Measurements from ENCODE around the gene NEUROD1. TPM values are rescaled to one million over a fixed set of nuclear protein-coding genes. Genes with fewer than 3 reads are reported as not detected.

The NEUROD1 gene
- total RNA-seq, 4 donors from 2014 or later = not detected

DNA sequence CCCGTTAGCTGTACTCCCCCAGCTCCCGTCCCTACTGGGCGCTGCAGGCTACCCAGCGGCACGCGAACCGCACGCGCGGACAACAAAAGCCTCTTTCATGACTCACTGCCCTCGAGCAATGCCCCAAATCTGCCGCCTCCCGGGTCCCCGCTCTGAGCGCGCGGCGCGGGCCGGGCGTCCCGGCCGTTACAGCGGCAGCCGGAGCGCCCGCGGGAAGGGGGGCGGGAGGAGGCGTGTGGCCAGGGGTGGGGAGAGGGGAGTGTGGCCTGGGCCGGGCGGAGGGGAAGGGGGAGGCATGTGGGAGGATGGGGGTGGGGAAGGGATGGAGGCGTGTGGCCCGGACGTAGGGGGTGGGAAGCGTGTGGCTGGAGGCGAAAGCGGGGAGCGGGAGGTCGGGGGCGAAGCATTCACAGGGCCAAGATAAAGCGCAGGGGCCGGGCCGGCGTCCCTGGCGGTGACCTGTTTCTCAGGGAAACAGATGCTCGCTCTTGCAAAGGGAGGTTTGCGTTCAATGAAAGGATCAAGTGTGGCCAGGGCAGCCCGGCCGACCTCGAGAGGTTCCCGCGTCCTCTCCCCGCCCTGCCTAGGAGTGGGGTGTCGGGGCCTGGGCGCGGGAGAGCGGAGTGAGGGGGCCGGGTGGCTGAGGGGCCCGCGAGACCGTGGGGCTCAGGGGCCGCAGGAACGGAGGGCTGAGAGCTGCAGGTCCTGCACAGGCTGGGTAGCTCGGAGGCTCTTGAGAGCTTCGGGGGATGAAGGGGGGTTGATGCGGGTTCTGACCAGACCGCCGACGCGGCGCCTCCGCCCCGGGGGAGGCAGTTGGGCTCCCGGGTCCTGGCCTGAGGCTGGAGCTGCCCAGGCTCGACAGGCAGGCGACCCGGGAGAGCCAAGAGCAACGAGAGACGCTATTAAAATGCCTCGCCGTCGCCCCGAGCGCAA, 3.5 kb upstream of the NEUROD1 start:
- TF ChIP-seq, protein P1, sequence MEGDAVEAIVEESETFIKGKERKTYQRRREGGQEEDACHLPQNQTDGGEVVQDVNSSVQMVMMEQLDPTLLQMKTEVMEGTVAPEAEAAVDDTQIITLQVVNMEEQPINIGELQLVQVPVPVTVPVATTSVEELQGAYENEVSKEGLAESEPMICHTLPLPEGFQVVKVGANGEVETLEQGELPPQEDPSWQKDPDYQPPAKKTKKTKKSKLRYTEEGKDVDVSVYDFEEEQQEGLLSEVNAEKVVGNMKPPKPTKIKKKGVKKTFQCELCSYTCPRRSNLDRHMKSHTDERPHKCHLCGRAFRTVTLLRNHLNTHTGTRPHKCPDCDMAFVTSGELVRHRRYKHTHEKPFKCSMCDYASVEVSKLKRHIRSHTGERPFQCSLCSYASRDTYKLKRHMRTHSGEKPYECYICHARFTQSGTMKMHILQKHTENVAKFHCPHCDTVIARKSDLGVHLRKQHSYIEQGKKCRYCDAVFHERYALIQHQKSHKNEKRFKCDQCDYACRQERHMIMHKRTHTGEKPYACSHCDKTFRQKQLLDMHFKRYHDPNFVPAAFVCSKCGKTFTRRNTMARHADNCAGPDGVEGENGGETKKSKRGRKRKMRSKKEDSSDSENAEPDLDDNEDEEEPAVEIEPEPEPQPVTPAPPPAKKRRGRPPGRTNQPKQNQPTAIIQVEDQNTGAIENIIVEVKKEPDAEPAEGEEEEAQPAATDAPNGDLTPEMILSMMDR (IDR thresholded peaks at IDR 0.05) = no peak
- no peak for DNase-seq (ENCODE audit: low spot score)
- no peak for ATAC-seq (ENCODE audit: low FRiP score)

DNA sequence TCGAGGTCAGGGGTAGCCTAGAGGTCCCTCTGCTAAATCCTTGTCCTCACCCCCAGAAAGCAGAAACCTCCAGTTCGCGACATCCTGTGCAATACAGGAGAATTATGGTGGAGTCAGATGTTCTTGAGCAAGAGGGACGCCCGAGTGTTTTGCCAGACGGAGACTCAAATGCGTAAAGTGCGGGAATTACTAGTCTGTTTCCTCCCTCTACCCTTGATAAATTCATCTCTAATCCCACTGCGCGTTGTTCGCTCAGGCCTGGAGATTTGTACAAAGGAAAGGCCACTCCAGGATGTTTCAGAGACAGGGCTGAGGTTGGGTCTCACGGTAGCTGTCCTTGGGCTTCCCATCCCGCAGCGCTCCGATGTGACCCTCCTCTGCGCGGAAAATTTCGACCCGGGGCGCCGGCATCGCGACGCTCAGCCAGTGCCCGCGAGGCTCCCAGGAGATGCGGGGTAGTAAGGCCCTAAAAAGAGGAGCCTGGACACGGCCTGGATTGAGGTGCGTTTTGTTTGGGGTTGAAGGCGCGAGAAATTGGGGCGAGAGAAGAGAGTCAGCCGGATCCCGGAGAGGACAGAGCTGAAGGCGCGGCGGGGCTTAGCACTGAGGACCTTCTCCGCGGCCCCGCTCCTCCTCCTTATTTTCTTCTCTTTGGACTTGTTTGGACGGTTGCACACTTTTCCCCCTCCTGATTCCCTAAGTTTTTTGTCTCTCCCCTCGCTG, 2.6 kb upstream of the NEUROD1 start:
- TF ChIP-seq, protein P1 (IDR thresholded peaks at IDR 0.05) = no peak
- no peak for DNase-seq (ENCODE audit: low spot score)
- ATAC-seq (ENCODE audit: low FRiP score) = no peak

DNA sequence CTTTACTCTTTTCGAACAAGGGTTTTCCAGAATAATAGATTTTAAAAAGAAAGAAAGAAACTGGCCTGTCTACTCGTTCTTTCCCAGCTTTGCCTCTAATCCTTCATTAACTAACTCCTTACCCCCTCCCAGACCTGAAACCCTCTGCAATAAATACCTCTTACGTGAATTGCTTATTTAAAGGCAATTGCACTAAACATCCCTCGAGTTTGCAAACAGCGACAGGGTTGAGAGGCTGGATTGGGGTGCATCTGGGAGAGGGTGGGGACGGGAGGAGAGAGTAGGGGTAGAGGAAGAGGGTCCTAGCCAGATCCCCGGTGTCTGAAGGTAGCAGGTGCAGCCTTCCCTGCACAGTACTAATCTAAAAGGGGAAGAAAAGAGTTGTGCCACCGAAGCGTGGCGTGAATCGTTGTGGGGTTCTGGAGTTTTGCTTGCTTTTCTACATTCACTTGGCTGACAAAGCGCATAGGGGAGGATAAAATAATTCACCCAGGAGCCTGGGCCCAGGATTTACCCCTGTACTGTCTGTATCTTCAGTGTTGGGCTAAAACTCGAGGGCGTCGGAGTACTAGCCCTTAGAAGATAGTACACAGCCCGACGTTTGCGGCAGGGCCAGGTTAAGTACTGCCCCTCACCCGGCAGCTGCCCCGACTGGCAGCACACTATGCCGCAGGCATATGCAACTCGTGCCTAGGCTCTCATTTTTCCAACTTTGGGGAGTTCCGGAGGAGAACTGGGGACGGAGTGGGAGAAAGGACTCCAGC, 1.9 kb upstream of the NEUROD1 start:
- DNase-seq (ENCODE audit: low spot score) (no peak), ATAC-seq (ENCODE audit: low FRiP score) (no peak)
- TF ChIP-seq, protein P1 (IDR thresholded peaks at IDR 0.05) = no peak

DNA sequence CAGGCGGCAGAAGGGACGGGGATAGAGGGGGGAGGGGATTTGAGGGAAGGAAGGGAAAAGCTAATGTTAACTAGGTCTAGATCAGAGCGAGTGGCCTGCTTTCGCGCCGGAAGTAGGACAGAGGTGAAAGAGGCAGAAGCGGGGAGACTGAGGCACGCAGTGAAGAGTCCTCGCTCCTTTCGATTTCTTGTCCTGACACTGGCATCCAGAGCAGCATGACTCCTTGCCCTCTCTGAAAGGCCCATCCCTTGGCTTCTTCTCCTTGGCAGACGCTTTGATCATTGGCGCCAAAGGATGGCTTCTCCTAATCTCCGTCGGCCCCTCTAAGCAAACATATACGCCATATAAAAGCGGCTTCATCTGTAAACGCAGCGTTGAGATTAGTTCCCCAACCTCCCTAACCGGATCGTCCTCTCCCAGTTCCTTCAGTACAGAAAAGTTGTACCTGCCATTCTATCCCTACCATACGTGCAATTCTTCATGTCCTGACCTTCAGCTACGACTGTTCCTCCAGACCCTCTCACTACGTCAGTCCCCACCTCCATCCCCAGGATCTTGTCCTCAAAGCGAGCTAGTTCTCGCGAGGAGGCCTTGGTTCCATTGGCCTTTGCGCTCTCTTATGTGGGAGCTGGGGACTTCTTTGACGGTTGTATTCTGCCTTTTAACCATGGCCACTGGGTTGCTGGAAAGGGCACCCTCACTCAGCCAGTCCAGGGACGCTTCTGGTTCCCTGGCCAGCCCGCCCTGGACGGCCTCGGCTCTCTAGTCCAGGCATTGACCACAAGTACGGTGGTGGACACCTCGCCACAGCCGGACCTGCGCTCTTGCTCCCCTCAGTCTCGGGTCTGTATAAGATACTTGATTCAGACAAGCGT, 857 bp upstream of the NEUROD1 start:
- DNase-seq (ENCODE audit: low spot score) (no peak), ATAC-seq (ENCODE audit: low FRiP score) (no peak)
- TF ChIP-seq, protein P1 (IDR thresholded peaks at IDR 0.05) = no peak

DNA sequence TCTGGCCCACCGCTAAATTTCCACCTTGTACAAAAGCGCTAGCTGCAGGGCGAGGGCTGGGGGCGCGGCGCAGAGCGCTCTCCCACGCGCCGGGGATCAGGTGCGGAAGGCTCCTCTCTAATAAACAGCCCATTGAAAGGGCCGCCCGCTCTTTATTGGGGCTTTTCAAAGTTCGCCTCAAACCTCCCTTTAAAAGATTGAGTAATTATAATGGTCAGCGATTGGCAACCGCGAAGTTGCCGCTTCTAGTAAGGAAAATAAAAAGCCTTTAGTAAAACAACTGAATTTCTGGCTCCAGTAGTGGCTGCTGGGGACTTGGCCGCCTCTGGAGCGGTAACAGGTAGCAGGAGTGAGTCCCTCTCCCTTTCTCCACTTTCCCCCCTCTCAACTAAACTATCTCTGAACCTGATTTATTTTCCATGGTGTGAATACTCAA, 755 bp downstream of the NEUROD1 start:
- ATAC-seq (ENCODE audit: low FRiP score) (no peak), DNase-seq (ENCODE audit: low spot score) (no peak)
- TF ChIP-seq, protein P1 (IDR thresholded peaks at IDR 0.05) = no peak
